CD4-positive, CD25-positive, alpha-beta regulatory T cell (primary cell): ENCODE results near the gene PLA2G12A. TPM values are rescaled to one million over a fixed set of nuclear protein-coding genes. Genes with fewer than 3 reads are reported as not detected.

Experiments used
- polyA plus RNA-seq, 4 donors: library from polyadenylated mRNA; unstranded; fragments of 300-500 nt; fragmentation: Illumina TruSeq; gene quantifications; one replicate each; pipeline ENCODE4 v1.2.3, GENCODE V29; 2021
- total RNA-seq: library from RNA; stranded (reverse); gene quantifications from one replicate; pipeline ENCODE4 v1.2.3, GENCODE V29; 2022

Gene PLA2G12A
- total and polyA plus RNA-seq, 5 donors from 2014 or later = 13.3 to 48.4 (median 42.6) TPM

Other genes starting within 250 kb of the PLA2G12A start
- gene MCUB, start 169.8 kb downstream of the PLA2G12A start, total RNA-seq = 96.3 TPM
- 100 to 1,000 TPM; 189 to 208 (median 195) TPM for gene MCUB, start 169.8 kb downstream of the PLA2G12A start, polyA plus RNA-seq
- 21.9 TPM for gene CASP6, start 26.6 kb downstream of the PLA2G12A start, total RNA-seq
- 10 to 100 TPM; 64.5 to 88.4 (median 72.7) TPM for gene CASP6, start 26.6 kb downstream of the PLA2G12A start, polyA plus RNA-seq
- not detected for gene CFI, start 71.9 kb upstream of the PLA2G12A start, total RNA-seq
- gene CFI, start 71.9 kb upstream of the PLA2G12A start, polyA plus RNA-seq = not detected
- 14.3 TPM for gene GAR1, start 85.7 kb upstream of the PLA2G12A start, total RNA-seq
- 10 to 100 TPM in 3 of 4 donors, 1 to 10 TPM in 1; 9.8 to 17.4 (median 15.8) TPM for gene GAR1, start 85.7 kb upstream of the PLA2G12A start, polyA plus RNA-seq
- 0.27 TPM for gene RRH, start 97.9 kb upstream of the PLA2G12A start, total RNA-seq
- not detected for gene RRH, start 97.9 kb upstream of the PLA2G12A start, polyA plus RNA-seq
- 0.25 TPM for gene LRIT3, start 118.0 kb upstream of the PLA2G12A start, total RNA-seq
- gene LRIT3, start 118.0 kb upstream of the PLA2G12A start, polyA plus RNA-seq = under 1 TPM in 2 of 4 donors, not detected in 2; 0.07 to 0.08 TPM
- 2.1 TPM for gene EGF, start 182.8 kb upstream of the PLA2G12A start, total RNA-seq
- not detected for gene EGF, start 182.8 kb upstream of the PLA2G12A start, polyA plus RNA-seq